Stomach smooth muscle (tissue), 2 donors: ENCODE data around the gene DST.

ENCODE experiments used
- H3K27ac ChIP-seq: one replicate; pipeline ENCODE4 v1.7.0; 2013; ENCODE audit warnings: mild to moderate bottlenecking, low read length, inconsistent platforms
- H3K27me3 ChIP-seq, 2 donors: one replicate each; pipeline ENCODE4 v1.7.0; 2013; ENCODE audit warnings: low read length in 2 of 2; ENCODE audit not compliant: insufficient read depth in 2 of 2, control insufficient read depth in 1 of 2
- H3K36me3 ChIP-seq, 2 donors: one replicate each; pipeline ENCODE4 v1.7.0; 2013; ENCODE audit warnings: low read length in 2 of 2; ENCODE audit not compliant: control insufficient read depth in 2 of 2, insufficient read depth in 2 of 2
- H3K4me1 ChIP-seq: one replicate; pipeline ENCODE4 v1.7.0; 2013; ENCODE audit warnings: low read length; ENCODE audit not compliant: control insufficient read depth, insufficient read depth
- H3K4me3 ChIP-seq, 2 donors: one replicate each; pipeline ENCODE4 v1.7.0; 2013; ENCODE audit warnings: low read length in 2 of 2
- H3K9ac ChIP-seq, 2 donors: one replicate each; pipeline ENCODE4 v1.7.0; 2013; ENCODE audit warnings: low read length in 2 of 2, mild to moderate bottlenecking in 1 of 2
- H3K9me3 ChIP-seq, 2 donors: one replicate each; pipeline ENCODE4 v1.7.0; 2013; ENCODE audit warnings: low read length in 2 of 2; ENCODE audit not compliant: control insufficient read depth in 2 of 2
- donor health status: healthy.
- donor health status: Pancreatic carcinoma.

Gene DST

DNA sequence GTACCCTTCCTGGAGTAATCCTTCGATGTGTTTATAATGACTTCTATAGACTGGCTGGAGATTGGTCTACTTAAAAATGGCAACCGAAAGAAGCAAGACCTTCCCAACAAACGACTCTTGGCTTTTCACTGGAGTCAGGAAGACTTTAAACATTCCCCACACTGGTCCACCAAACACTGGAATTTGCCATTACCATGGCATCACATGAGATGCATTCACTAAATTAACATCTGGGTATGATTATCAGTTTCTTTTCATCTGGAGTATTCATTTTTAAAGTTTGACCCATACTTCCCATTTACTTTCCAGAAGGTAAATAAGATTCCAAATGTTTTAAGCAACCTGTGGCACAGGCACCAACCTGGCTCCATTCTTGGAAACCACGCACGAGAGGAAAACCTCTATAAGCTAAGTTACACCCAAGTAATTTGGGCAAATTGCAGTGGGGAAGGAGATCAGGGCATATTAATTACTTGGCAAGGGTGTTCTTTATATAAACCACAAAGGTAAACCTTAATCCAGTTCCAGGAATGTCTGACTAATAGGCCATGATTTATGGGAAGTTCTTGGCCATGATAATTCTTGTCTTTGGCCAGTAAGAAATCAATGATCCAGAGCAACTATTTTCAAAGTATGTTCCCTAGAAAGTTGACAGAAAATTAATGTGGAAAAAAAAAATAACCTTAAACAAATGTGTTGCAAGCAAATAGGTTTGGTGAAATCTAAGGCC is 205.4 kb downstream of the DST start:
- peaks cover 5% of the 10 kb centered on the region for H3K4me1 ChIP-seq
- no peaks in the 10 kb centered on the region for H3K27me3 ChIP-seq
- H3K27ac ChIP-seq, result no peak overlapping the region
- H3K9ac ChIP-seq, result no peak overlapping the region
- peaks cover 3% of the 10 kb centered on the region in 2 donors for H3K9me3 ChIP-seq
- no peak overlapping the region for H3K4me3 ChIP-seq
- no peaks in the 10 kb centered on the region for H3K36me3 ChIP-seq

DNA sequence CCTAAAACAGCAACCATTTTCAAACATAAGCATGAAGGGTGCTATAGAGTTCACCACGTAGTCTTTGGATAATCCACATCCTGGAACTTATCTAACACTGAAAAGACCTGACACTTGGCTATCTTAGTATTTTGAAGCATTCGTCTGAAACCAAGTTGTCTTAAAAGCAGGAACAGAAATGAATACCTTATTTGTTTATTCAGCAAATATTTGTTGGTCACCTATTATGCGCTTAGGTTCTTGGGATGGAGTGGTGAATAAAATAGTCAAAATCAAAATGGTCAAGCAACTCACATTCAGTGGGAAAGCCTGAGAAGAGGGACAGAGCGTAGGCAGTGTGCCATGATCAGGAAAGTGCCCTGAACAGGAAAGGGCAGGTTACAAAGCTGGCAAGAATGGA is 206.9 kb downstream of the DST start:
- Histone ChIP-seq H3K4me3 (no peak overlapping the region), H3K9ac (no peak overlapping the region), H3K27ac (no peak overlapping the region), H3K36me3 (no peaks in the 10 kb centered on the region), H3K4me1 (peaks cover 5% of the 10 kb centered on the region), H3K27me3 (no peaks in the 10 kb centered on the region), H3K9me3 (peaks cover 3 to 4% of the 10 kb centered on the region in 2 donors)

DNA sequence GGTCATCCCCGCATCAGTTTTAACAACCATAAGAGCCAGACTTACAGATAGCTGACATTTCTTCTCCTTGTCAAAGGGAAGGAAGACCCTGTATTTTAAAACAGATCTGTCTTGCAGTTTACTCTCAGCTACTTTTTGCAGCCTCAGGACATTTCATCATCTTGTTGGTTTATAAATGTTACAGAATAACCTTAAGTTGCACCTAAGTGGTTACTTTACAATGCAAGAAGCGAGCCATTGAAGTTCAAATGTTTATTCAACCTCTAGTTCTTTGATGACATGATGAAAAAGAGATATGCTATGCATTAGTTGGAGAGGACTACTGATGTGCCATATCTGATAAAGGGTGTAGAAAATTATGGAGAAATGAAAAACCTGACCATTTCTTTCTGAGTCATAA is 207.4 kb downstream of the DST start:
- Histone ChIP-seq H3K36me3 (no peaks in the 10 kb centered on the region), H3K9ac (no peak overlapping the region), H3K4me1 (peaks cover 1% of the 10 kb centered on the region), H3K9me3 (peaks cover 3 to 4% of the 10 kb centered on the region in 2 donors), H3K4me3 (no peak overlapping the region), H3K27me3 (no peaks in the 10 kb centered on the region), H3K27ac (no peak overlapping the region)

DNA sequence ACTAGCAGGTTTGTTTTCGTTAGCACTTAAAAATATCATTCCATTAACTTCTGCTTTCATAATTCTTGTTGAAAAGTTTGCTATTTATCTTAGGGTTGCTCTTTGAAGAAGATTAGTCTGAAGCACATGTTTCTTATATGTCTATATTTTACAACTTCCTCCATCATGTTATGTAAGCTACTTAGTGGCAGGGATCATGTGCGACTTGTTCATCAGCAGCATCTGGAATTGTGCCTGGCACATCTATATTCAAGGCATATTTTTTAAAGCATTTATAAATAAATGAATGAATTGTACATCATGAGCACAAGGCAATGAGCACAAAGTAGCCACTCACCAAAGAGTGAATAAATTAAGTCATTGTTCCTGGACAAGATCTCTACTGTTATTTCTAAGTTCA is 208.1 kb downstream of the DST start:
- H3K36me3 ChIP-seq, result no peaks in the 10 kb centered on the region
- H3K9me3 ChIP-seq, result peaks cover under 1 to 4% of the 10 kb centered on the region in 2 donors
- H3K27ac ChIP-seq, result no peak overlapping the region
- peak overlapping the region in 1 of 2 donors; percentile 14 for H3K4me3 ChIP-seq
- H3K27me3 ChIP-seq, result no peaks in the 10 kb centered on the region
- H3K4me1 ChIP-seq, result no peaks in the 10 kb centered on the region
- H3K9ac ChIP-seq, result no peak overlapping the region

DNA sequence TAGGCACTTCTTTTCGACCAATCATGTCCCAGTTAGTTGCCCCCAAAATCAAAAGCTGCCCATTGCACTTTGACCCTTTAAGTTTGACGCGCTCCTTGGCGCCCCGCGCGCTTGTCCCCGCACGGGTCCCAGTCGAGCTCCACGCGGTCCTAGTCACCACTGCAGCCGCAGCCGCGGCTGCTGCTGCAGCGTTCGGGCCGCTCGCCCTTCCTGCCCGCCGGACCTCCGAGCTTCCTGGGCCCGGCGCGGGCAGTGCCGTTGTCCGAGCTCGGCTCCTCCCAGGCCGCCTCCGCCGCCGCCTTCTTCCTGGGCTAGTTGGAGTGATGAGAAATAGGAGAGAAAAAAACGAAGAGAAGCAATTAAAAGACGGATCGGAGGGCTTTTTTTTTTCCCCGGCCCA is 209.6 kb downstream of the DST start:
- H3K36me3 ChIP-seq, result no peaks in the 10 kb centered on the region
- H3K9me3 ChIP-seq, result peaks cover 0 to 4% of the 10 kb centered on the region in 2 donors
- no peak overlapping the region for H3K9ac ChIP-seq
- no peaks in the 10 kb centered on the region for H3K27me3 ChIP-seq
- H3K4me1 ChIP-seq, result no peaks in the 10 kb centered on the region
- no peak overlapping the region for H3K27ac ChIP-seq
- no peak overlapping the region for H3K4me3 ChIP-seq

DNA sequence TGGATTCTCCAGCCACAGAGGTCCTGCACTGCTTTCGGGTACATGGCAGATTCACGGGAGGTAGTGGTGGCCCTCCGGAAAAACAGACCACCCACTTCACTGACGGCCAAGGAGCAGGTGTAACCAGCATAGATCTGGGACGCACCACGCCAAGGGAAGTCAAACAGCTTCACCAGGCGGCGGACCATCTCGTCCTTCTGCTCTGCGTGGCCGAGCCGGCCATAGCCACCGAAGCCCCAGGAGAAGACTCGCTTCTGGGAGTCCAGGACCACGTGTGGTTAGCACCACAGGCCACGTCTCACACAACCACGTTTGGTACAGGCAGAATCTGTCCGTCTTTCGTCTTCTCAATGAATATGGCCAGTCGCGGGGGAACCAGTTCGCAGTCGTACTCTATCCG is 210.5 kb downstream of the DST start:
- Histone ChIP-seq H3K4me3 (no peak overlapping the region), H3K36me3 (no peaks in the 10 kb centered on the region), H3K9ac (no peak overlapping the region), H3K4me1 (no peaks in the 10 kb centered on the region), H3K9me3 (peaks cover 0 to 4% of the 10 kb centered on the region in 2 donors), H3K27ac (no peak overlapping the region), H3K27me3 (no peaks in the 10 kb centered on the region)

DNA sequence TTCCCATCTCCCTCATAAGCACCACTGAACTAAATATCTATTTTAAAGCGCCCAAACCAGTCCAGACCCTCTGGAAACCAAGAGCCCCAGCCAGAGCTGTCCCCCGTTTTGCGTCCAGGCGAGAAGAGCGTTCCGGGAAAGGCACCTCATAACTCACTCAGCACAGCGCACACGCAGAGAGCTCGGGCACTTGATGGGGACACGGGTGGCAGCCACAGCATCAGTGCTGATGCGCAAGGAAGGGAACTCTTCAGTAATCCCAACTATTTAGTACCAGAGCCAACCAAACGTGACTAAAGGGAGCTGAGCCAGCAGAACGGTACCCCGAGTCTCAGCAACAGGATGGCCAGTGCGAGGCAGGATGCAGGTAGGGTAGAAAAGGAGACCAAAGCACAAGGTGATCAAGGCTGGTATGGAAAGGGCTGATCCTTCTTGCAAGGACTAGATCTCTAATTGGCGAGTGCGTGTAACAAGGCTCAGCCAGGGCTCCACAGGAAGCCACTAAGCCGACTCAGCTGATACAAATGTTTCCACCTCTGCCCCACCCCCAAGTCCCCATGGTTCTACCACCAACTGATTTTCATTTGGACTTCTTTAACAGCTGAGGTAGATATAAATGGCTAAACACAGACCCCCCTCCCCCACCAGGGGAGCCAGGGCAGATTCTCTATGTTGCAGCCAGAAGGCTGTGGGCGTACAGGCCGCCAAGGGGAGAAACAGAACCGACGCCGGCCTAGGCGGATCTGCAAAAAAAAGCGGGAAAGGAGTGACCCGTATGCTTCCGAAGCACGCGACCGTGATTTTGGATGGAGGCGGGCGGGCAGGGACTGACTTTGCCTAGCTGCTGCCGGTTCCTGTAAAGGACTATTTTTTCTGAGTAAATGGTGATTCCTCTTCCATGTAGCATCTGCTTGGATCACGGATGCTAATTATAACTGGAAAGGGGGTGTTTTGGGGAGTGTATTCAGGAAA is 211.8 kb downstream of the DST start:
- Histone ChIP-seq H3K9me3 (peaks cover 0 to 4% of the 10 kb centered on the region in 2 donors), H3K9ac (no peak overlapping the region), H3K27me3 (no peaks in the 10 kb centered on the region), H3K27ac (no peak overlapping the region), H3K36me3 (no peaks in the 10 kb centered on the region), H3K4me1 (no peaks in the 10 kb centered on the region), H3K4me3 (no peak overlapping the region)

DNA sequence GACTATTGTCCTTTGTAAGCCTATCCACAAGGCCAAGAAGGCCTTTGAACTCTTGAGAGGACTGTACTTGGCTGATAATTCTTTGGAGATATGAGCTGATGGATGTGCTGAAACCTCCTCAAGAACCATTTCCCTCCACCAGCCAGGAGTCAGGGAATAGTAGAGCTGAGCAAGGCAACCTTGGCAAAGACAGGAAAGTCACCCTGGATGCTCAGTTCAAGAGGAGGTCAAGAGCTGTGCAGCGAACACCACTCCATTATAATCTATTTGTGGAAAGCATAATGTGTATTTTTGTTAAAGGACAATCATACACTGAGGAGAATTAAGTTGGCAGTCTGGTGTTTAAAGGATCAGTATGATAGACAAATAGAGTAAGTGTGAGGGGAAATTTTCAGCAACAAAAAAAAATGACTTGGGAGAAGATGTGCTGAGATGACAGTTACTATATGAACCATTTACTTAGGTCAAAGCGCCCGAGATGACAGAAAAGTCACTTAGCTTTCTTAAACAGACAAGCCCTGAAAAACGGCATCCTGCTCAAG is 218.1 kb downstream of the DST start:
- H3K9ac ChIP-seq, result no peak overlapping the region
- no peak overlapping the region for H3K4me3 ChIP-seq
- peaks cover 10% of the 10 kb centered on the region for H3K4me1 ChIP-seq
- no peak overlapping the region for H3K27ac ChIP-seq
- H3K36me3 ChIP-seq, result no peaks in the 10 kb centered on the region
- no peaks in the 10 kb centered on the region for H3K9me3 ChIP-seq
- no peaks in the 10 kb centered on the region for H3K27me3 ChIP-seq

DNA sequence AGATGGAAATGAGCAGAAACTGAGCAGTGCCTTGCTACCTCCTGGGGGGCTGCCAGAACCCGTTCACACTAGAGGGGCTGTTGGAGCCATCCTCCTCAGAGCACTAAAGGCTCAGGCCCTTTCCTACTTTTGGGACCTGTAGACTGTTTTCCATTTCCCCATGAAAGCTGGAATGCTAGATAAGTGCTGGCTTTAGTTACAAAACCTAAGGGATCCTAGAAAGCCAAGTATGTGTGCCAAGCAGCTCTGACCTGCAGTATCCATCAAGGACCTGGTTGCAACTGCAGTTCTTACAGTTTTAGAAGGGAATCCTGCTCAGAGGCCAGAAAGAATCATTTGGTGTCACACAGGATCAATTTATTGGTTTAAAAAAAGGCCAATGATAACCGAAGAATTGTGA is 218.6 kb downstream of the DST start:
- Histone ChIP-seq H3K9me3 (no peaks in the 10 kb centered on the region), H3K4me1 (peaks cover 10% of the 10 kb centered on the region)

DNA sequence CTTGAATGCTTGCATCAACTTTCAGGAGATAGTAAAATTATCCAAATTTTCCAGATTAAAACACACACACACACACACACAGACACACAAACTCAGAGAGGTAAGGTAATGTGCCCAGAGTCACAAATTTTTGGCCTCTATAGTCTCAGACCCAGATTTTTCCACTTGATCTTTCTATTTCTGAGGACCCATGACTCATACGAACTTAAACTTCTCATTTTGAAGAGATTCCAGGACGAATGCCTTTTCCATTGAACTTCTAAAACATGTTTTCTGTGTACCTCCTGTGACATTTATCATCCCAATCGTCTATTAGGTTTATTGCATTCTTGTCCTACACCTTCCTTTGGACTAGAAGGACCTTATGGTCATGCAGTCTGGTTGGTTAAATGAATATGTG is 222.4 kb downstream of the DST start:
- Histone ChIP-seq H3K4me1 (peaks cover 10% of the 10 kb centered on the region), H3K36me3 (no peaks in the 10 kb centered on the region), H3K9me3 (no peaks in the 10 kb centered on the region), H3K27me3 (no peaks in the 10 kb centered on the region), H3K9ac (no peak overlapping the region), H3K27ac (no peak overlapping the region), H3K4me3 (no peak overlapping the region)

More for the DNA sequence above, 218.6 kb downstream of the DST start:
- no peaks in the 10 kb centered on the region for H3K27me3 ChIP-seq
- no peaks in the 10 kb centered on the region for H3K36me3 ChIP-seq
- H3K9ac ChIP-seq, result no peak overlapping the region
- no peak overlapping the region for H3K27ac ChIP-seq
- no peak overlapping the region for H3K4me3 ChIP-seq
